K562 (cell line): ENCODE results near the gene CDK11B. TPM values are rescaled to one million over a fixed set of nuclear protein-coding genes. Genes with fewer than 3 reads are reported as not detected.

Experiments used
- ETV6 ChIP-seq, 3 experiments: fragments of 150-350 bp in 1 of 3; sonication (generic) in 1 of 3; formaldehyde crosslinking in 1 of 3; IDR thresholded peaks; 2 replicates each; pipeline versions ENCODE4 v1.6.1 to v1.8.0; 2014 to 2022; ENCODE audit warnings: borderline replicate concordance in 2 of 3, low read depth in 2 of 3, antibody characterized with exemption in 1 of 3, low read length in 1 of 3, mild to moderate bottlenecking in 1 of 3, missing genetic modification reagents in 1 of 3
- GABPA ChIP-seq: fragments of 200-800 bp; sonication (Bioruptor generic); conservative IDR thresholded peaks from 2 replicates; pipeline ENCODE4 v1.6.1; 2016; ENCODE audit warnings: low read depth, missing genetic modification characterization, missing compliant biosample characterization
- KDM1A ChIP-seq, 2 experiments: fragments of 450-650 bp; IDR thresholded peaks; 2 replicates each; pipeline ENCODE4 v1.6.1; 2016; ENCODE audit warnings: mild to moderate bottlenecking in 2 of 2
- MYNN ChIP-seq, 2 experiments: sonication (generic); formaldehyde crosslinking in 1 of 2; IDR thresholded peaks; 2 replicates each; pipeline versions ENCODE4 v1.5.0 to v1.6.1; 2016 to 2020; ENCODE audit warnings: antibody characterized with exemption in 1 of 2, missing genetic modification reagents in 1 of 2
- NCOA6 ChIP-seq: fragments of 450-650 bp; IDR thresholded peaks from 2 replicates; pipeline ENCODE4 v1.6.1; 2017; ENCODE audit warnings: mild to moderate bottlenecking
- NFXL1 ChIP-seq: fragments of 450-650 bp; formaldehyde crosslinking; IDR thresholded peaks from 2 replicates; pipeline ENCODE4 v1.4.0; 2021; ENCODE audit warnings: mild to moderate bottlenecking
- RBM22 ChIP-seq: fragments of 200-400 bp; formaldehyde crosslinking; IDR thresholded peaks from 2 replicates; pipeline ENCODE4 v1.6.1; 2018; ENCODE audit warnings: low read length, low read depth; ENCODE audit not compliant: poor library complexity, severe bottlenecking
- RBM25 ChIP-seq: fragments of 200-400 bp; formaldehyde crosslinking; IDR thresholded peaks from 2 replicates; pipeline ENCODE4 v1.6.1; 2018; ENCODE audit warnings: low read length, low read depth, moderate library complexity; ENCODE audit not compliant: severe bottlenecking
- SNIP1 ChIP-seq: fragments of 450-650 bp; IDR thresholded peaks from 2 replicates; pipeline ENCODE4 v1.7.1; 2017; ENCODE audit warnings: low read depth, mild to moderate bottlenecking
- TEAD4 ChIP-seq, 2 experiments: sonication (generic) in 1 of 2; formaldehyde crosslinking in 1 of 2; IDR thresholded peaks; 2 replicates each; pipeline versions ENCODE4 v1.6.1 to v1.8.0; 2012 to 2022; ENCODE audit warnings: borderline replicate concordance in 1 of 2, inconsistent platforms in 1 of 2, low read length in 1 of 2, mild to moderate bottlenecking in 1 of 2, missing genetic modification reagents in 1 of 2
- WHSC1 ChIP-seq: IDR thresholded peaks from one replicate; pipeline ENCODE4 v1.6.1; 2012; ENCODE audit warnings: low read length, control low read depth, inconsistent platforms
- ZNF507 ChIP-seq: conservative IDR thresholded peaks from 2 replicates; pipeline ENCODE4 v1.6.1; 2017; ENCODE audit warnings: missing genetic modification characterization, missing compliant biosample characterization
- polyA plus RNA-seq, 8 experiments: library from polyadenylated mRNA; depleted of rRNA in 4 of 8; stranded (reverse) in 5 of 8; unstranded in 3 of 8; fragments of >200 nt; fragmentation: Nextera tagmentation in 2 of 8; fragmentation: Illumina TruSeq in 1 of 8; extraction: Ambion mirVana in 2 of 8; extraction: Trizol in 1 of 8; gene quantifications; 2 replicates each; pipeline versions ENCODE4 v1.2.1 to v1.2.3, GENCODE V29; 2011 to 2014; ENCODE audit warnings: inconsistent platforms in 1 of 8, missing spikeins in 1 of 8
- total RNA-seq, 7 experiments: library from RNA; depleted of rRNA in 6 of 7; stranded (reverse); fragments of >200 nt in 6 of 7; fragmentation: Illumina TruSeq in 2 of 7; extraction: Trizol in 2 of 7; gene quantifications; 2 replicates each; pipeline versions ENCODE4 v1.2.1 to v1.2.3, GENCODE V29; 2011 to 2021; ENCODE audit warnings: low replicate concordance in 1 of 7
- TF ChIP-seq, protein P1 (sequence below): sonication (generic); formaldehyde crosslinking; IDR thresholded peaks from 2 replicates; pipeline ENCODE4 v1.8.0; 2023; ENCODE audit warnings: mild to moderate bottlenecking, missing genetic modification reagents
- TF ChIP-seq, protein P2 (sequence below): sonication (generic); formaldehyde crosslinking; IDR thresholded peaks from 2 replicates; pipeline ENCODE4 v1.8.1; 2023; ENCODE audit warnings: missing genetic modification reagents, mild to moderate bottlenecking, borderline replicate concordance
- TF ChIP-seq, protein P3 (sequence below): fragments of 250-450 bp; sonication (Bioruptor Pico); IDR thresholded peaks from 2 replicates; pipeline ENCODE4 v1.8.0; 2021; ENCODE audit warnings: moderate library complexity, mild to moderate bottlenecking, inconsistent platforms
- TF ChIP-seq, protein P4 (sequence below): IDR thresholded peaks from 2 replicates; pipeline ENCODE4 v1.6.1; 2014; ENCODE audit warnings: antibody characterized with exemption

CDK11B gene
- total and polyA plus RNA-seq, 9 of the 15 experiments (the other 6 are each of a cell fraction or from before 2014, with no cell fraction given): 2.8 to 52.2 (median 19.5) TPM

DNA sequence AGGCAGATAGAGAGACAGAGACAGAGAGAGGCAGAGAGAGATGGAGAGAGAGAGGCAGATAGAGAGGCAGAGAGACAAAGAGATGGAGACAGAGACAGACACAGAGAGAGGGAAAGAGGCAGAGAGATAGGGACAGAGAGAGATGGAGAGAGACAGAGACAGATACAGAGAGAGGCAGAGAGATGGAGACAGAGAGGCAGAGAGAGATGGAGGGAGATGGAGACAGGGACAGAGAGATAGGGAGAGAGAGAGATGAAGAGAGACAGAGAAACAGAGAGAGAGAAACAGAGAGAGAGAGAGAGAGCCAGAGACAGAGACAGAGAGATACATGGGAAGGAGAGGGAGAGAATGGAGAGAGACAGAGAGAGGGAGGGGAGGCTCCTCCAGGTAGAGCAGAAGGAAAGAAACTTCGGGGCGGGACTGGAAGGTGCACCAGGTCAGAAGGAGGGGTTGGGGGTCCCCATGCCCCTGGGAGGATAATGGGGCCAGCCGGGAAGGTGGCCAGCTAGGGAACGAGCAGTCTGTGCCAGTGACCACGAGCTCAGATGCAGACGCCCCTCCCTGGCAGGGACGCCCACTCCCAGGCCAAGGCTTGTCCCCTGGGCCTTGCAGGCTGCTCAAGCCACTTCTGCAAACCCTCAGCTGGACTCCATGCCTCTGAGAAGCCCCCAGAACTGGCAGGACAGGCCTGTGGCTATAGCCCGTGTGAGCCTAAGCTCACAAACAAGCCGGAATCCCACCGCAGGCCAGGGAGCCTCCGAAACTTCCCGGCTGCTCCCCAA, 62.1 kb downstream of the CDK11B start (continued):
- TF ChIP-seq TEAD4 (IDR thresholded peaks at IDR 0.05; ENCODE audit: low read length) (no peak), TEAD4 (CRISPR knock-in tag; IDR thresholded peaks at IDR 0.05; ENCODE audit: borderline replicate concordance) (no peak), WHSC1 (no peak), RBM22 (no peak), KDM1A (IDR thresholded peaks at IDR 0.05) (peak in 1 of 2 experiments; percentile 25; a peak in 2 of 4 replicates), NCOA6 (no peak), GABPA (tag) (no peak), ETV6 (IDR thresholded peaks at IDR 0.05; ENCODE audit: borderline replicate concordance in 1 of 2, low read depth in 2 of 2, low read length in 1 of 2) (no peak), ETV6 (CRISPR knock-in tag; IDR thresholded peaks at IDR 0.05; ENCODE audit: borderline replicate concordance) (no peak), MYNN (IDR thresholded peaks at IDR 0.05) (no peak), MYNN (CRISPR knock-in tag; IDR thresholded peaks at IDR 0.05) (no peak), SNIP1 (no peak), ZNF507 (no peak), NFXL1 (CRISPR knock-in tag) (no peak), RBM25 (no peak)
- TF ChIP-seq, protein P1, sequence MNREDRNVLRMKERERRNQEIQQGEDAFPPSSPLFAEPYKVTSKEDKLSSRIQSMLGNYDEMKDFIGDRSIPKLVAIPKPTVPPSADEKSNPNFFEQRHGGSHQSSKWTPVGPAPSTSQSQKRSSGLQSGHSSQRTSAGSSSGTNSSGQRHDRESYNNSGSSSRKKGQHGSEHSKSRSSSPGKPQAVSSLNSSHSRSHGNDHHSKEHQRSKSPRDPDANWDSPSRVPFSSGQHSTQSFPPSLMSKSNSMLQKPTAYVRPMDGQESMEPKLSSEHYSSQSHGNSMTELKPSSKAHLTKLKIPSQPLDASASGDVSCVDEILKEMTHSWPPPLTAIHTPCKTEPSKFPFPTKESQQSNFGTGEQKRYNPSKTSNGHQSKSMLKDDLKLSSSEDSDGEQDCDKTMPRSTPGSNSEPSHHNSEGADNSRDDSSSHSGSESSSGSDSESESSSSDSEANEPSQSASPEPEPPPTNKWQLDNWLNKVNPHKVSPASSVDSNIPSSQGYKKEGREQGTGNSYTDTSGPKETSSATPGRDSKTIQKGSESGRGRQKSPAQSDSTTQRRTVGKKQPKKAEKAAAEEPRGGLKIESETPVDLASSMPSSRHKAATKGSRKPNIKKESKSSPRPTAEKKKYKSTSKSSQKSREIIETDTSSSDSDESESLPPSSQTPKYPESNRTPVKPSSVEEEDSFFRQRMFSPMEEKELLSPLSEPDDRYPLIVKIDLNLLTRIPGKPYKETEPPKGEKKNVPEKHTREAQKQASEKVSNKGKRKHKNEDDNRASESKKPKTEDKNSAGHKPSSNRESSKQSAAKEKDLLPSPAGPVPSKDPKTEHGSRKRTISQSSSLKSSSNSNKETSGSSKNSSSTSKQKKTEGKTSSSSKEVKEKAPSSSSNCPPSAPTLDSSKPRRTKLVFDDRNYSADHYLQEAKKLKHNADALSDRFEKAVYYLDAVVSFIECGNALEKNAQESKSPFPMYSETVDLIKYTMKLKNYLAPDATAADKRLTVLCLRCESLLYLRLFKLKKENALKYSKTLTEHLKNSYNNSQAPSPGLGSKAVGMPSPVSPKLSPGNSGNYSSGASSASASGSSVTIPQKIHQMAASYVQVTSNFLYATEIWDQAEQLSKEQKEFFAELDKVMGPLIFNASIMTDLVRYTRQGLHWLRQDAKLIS (CRISPR knock-in tag): no peak
- TF ChIP-seq, protein P2, sequence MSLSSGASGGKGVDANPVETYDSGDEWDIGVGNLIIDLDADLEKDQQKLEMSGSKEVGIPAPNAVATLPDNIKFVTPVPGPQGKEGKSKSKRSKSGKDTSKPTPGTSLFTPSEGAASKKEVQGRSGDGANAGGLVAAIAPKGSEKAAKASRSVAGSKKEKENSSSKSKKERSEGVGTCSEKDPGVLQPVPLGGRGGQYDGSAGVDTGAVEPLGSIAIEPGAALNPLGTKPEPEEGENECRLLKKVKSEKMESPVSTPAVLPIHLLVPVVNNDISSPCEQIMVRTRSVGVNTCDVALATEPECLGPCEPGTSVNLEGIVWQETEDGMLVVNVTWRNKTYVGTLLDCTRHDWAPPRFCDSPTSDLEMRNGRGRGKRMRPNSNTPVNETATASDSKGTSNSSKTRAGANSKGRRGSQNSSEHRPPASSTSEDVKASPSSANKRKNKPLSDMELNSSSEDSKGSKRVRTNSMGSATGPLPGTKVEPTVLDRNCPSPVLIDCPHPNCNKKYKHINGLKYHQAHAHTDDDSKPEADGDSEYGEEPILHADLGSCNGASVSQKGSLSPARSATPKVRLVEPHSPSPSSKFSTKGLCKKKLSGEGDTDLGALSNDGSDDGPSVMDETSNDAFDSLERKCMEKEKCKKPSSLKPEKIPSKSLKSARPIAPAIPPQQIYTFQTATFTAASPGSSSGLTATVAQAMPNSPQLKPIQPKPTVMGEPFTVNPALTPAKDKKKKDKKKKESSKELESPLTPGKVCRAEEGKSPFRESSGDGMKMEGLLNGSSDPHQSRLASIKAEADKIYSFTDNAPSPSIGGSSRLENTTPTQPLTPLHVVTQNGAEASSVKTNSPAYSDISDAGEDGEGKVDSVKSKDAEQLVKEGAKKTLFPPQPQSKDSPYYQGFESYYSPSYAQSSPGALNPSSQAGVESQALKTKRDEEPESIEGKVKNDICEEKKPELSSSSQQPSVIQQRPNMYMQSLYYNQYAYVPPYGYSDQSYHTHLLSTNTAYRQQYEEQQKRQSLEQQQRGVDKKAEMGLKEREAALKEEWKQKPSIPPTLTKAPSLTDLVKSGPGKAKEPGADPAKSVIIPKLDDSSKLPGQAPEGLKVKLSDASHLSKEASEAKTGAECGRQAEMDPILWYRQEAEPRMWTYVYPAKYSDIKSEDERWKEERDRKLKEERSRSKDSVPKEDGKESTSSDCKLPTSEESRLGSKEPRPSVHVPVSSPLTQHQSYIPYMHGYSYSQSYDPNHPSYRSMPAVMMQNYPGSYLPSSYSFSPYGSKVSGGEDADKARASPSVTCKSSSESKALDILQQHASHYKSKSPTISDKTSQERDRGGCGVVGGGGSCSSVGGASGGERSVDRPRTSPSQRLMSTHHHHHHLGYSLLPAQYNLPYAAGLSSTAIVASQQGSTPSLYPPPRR (CRISPR knock-in tag): no peak
- TF ChIP-seq, protein P3, sequence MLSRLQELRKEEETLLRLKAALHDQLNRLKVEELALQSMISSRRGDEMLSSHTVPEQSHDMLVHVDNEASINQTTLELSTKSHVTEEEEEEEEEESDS (CRISPR knock-in tag): no peak
- TF ChIP-seq, protein P4, sequence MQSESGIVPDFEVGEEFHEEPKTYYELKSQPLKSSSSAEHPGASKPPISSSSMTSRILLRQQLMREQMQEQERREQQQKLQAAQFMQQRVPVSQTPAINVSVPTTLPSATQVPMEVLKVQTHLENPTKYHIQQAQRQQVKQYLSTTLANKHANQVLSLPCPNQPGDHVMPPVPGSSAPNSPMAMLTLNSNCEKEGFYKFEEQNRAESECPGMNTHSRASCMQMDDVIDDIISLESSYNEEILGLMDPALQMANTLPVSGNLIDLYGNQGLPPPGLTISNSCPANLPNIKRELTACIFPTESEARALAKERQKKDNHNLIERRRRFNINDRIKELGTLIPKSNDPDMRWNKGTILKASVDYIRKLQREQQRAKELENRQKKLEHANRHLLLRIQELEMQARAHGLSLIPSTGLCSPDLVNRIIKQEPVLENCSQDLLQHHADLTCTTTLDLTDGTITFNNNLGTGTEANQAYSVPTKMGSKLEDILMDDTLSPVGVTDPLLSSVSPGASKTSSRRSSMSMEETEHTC: no peak
